ENCODE measurements around the gene MIF. TPM values are rescaled to one million over a fixed set of nuclear protein-coding genes. Genes with fewer than 3 reads are reported as not detected.
A peak's percentile ranks its signal among the peaks of the same experiment; 100 is the strongest.

The MIF gene
- total and polyA plus RNA-seq, 2 donors from 2014 or later = 505 to 1,211 TPM

- Histone ChIP-seq H3K9me3 (ENCODE audit: control insufficient read depth in 2 of 3, insufficient read depth in 1 of 3, low read length in 3 of 3) (no peaks in the 10 kb centered on the region), H3K4me3 (ENCODE audit: low read length in 3 of 3) (no peak overlapping the region), H3K36me3 (ENCODE audit: control insufficient read depth in 2 of 3, insufficient read depth in 3 of 3, low read length in 3 of 3) (peaks cover 0 to 14% (median 3%) of the 10 kb centered on the region in 3 donors), H3K4me1 (ENCODE audit: control insufficient read depth in 2 of 3, insufficient read depth in 2 of 3, low read depth in 1 of 3, low read length in 3 of 3) (peaks cover 0 to 39% (median 29%) of the 10 kb centered on the region in 3 donors), H3K27me3 (ENCODE audit: control insufficient read depth, insufficient read depth, low read length) (no peaks in the 10 kb centered on the region), H3K9ac (ENCODE audit: low read length in 3 of 3) (no peak overlapping the region), H3K27ac (ENCODE audit: low read depth in 2 of 2, low read length in 2 of 2) (no peak overlapping the region)
- DNase-seq = peak in 2 of 5 donors; percentile 57 to 63
- no peak for TF ChIP-seq CTCF (IDR thresholded peaks at IDR 0.05; ENCODE audit: borderline replicate concordance, extremely low read depth, insufficient read depth)
- FAIRE-seq = no peak
- intact Hi-C loops (cut with DNase I) = no loop called here
Observed at GRCh38 chr22:23896523-23897186, 2.5 kb downstream of the MIF start.

DNA sequence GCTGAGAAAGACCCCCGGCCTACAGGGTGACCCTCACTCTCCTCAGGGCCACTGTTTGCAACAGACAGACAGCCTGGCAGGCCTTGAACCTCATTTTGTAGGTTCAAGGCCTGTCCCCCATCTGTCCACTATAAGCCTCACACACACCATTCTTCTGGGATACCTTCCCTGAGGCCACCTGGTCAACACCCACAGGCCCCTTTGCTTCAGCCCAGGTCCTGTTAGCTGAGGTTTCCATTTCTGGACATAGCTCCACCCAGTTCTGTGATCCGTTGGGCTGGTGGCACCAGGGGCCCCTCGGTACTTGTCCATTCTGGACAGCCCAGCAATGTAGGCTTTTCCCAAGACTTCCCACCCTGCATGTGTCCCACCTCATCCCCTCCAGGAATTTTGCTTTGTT, 3.1 kb downstream of the MIF start:
- intact Hi-C loops (cut with DNase I) = no loop called here
- H3K9me3 ChIP-seq (ENCODE audit: control insufficient read depth in 2 of 3, insufficient read depth in 1 of 3, low read length in 3 of 3) = no peaks in the 10 kb centered on the region
- no peak for TF ChIP-seq CTCF (IDR thresholded peaks at IDR 0.05; ENCODE audit: borderline replicate concordance, extremely low read depth, insufficient read depth)
- FAIRE-seq (no peak), DNase-seq (no peak)
- no peak overlapping the region for H3K9ac ChIP-seq (ENCODE audit: low read length in 3 of 3)
- peaks cover 0 to 39% (median 30%) of the 10 kb centered on the region in 3 donors for H3K4me1 ChIP-seq (ENCODE audit: control insufficient read depth in 2 of 3, insufficient read depth in 2 of 3, low read depth in 1 of 3, low read length in 3 of 3)
- peaks cover 0 to 14% (median 3%) of the 10 kb centered on the region in 3 donors for H3K36me3 ChIP-seq (ENCODE audit: control insufficient read depth in 2 of 3, insufficient read depth in 3 of 3, low read length in 3 of 3)
- no peak overlapping the region for H3K4me3 ChIP-seq (ENCODE audit: low read length in 3 of 3)
- no peak overlapping the region for H3K27ac ChIP-seq (ENCODE audit: low read depth in 2 of 2, low read length in 2 of 2)
- H3K27me3 ChIP-seq (ENCODE audit: control insufficient read depth, insufficient read depth, low read length) = no peaks in the 10 kb centered on the region

- Histone ChIP-seq H3K4me3 (ENCODE audit: low read length in 3 of 3) (no peak overlapping the region), H3K27ac (ENCODE audit: low read depth in 2 of 2, low read length in 2 of 2) (peak overlapping the region in 1 of 2 donors; percentile 41), H3K4me1 (ENCODE audit: control insufficient read depth in 2 of 3, insufficient read depth in 2 of 3, low read depth in 1 of 3, low read length in 3 of 3) (peaks cover 0 to 30% (median 29%) of the 10 kb centered on the region in 3 donors), H3K36me3 (ENCODE audit: control insufficient read depth in 2 of 3, insufficient read depth in 3 of 3, low read length in 3 of 3) (peaks cover 0 to 14% (median 3%) of the 10 kb centered on the region in 3 donors), H3K9me3 (ENCODE audit: control insufficient read depth in 2 of 3, insufficient read depth in 1 of 3, low read length in 3 of 3) (no peaks in the 10 kb centered on the region), H3K27me3 (ENCODE audit: control insufficient read depth, insufficient read depth, low read length) (no peaks in the 10 kb centered on the region), H3K9ac (ENCODE audit: low read length in 3 of 3) (no peak overlapping the region)
- intact Hi-C loops (cut with DNase I) = no loop called here
- no peak for DNase-seq
- no peak for FAIRE-seq
- no peak for TF ChIP-seq CTCF (IDR thresholded peaks at IDR 0.05; ENCODE audit: borderline replicate concordance, extremely low read depth, insufficient read depth)
Observed at GRCh38 chr22:23898006-23898974, 4.1 kb downstream of the MIF start.
